Trophoblast cell (in vitro differentiated cells and primary cell): ENCODE measurements around the gene OGG1.

ENCODE experiments used
- DNase-seq, 2 donors: peaks; one replicate each; pipeline ENCODE4 v3.0.0-alpha.2; 2016
- H2AFZ ChIP-seq: 2 replicates; pipeline ENCODE4 v1.6.1; 2013; ENCODE audit warnings: low read length, moderate library complexity, mild to moderate bottlenecking; ENCODE audit not compliant: insufficient read depth, poor library complexity
- H2AK5ac ChIP-seq: 2 replicates; pipeline ENCODE4 v1.6.1; 2013; ENCODE audit warnings: mild to moderate bottlenecking, low read length
- H2BK120ac ChIP-seq: 2 replicates; pipeline ENCODE4 v1.6.1; 2013; ENCODE audit warnings: low read length, mild to moderate bottlenecking, moderate library complexity; ENCODE audit not compliant: insufficient read depth, poor library complexity
- H2BK12ac ChIP-seq: 2 replicates; pipeline ENCODE4 v1.6.1; 2013; ENCODE audit warnings: mild to moderate bottlenecking, low read length, moderate library complexity
- H2BK5ac ChIP-seq: 2 replicates; pipeline ENCODE4 v1.6.1; 2013; ENCODE audit warnings: low read length, low read depth, moderate library complexity, mild to moderate bottlenecking; ENCODE audit not compliant: poor library complexity
- H3K14ac ChIP-seq: 2 replicates; pipeline ENCODE4 v1.6.1; 2013; ENCODE audit warnings: mild to moderate bottlenecking, low read length
- H3K18ac ChIP-seq: 2 replicates; pipeline ENCODE4 v1.6.1; 2013; ENCODE audit warnings: mild to moderate bottlenecking, low read length
- H3K23ac ChIP-seq: 2 replicates; pipeline ENCODE4 v1.6.1; 2013; ENCODE audit warnings: low read length
- H3K27ac ChIP-seq: 2 replicates; pipeline ENCODE4 v1.5.1; 2013; ENCODE audit warnings: low read depth, mild to moderate bottlenecking, inconsistent platforms, low read length, moderate library complexity
- H3K27me3 ChIP-seq: 2 replicates; pipeline ENCODE4 v1.6.1; 2013; ENCODE audit warnings: inconsistent platforms, mild to moderate bottlenecking, low read length, moderate library complexity; ENCODE audit not compliant: insufficient read depth
- H3K36me3 ChIP-seq, 2 experiments: 1 replicate in 1 of 2; 2 replicates in 1 of 2; pipeline ENCODE4 v1.6.1; 2013; ENCODE audit warnings: low read length in 2 of 2, mild to moderate bottlenecking in 2 of 2, moderate library complexity in 1 of 2; ENCODE audit not compliant: insufficient read depth in 2 of 2, control insufficient read depth in 1 of 2
- H3K4ac ChIP-seq: 2 replicates; pipeline ENCODE4 v1.6.1; 2013; ENCODE audit warnings: low read depth, mild to moderate bottlenecking, low read length, moderate library complexity
- H3K4me1 ChIP-seq, 2 experiments: 1 replicate in 1 of 2; 2 replicates in 1 of 2; pipeline ENCODE4 v1.6.1; 2013; ENCODE audit warnings: low read length in 2 of 2, mild to moderate bottlenecking in 2 of 2, moderate library complexity in 1 of 2; ENCODE audit not compliant: insufficient read depth in 2 of 2, control insufficient read depth in 1 of 2
- H3K4me2 ChIP-seq: 2 replicates; pipeline ENCODE4 v1.6.1; 2013; ENCODE audit warnings: inconsistent platforms, mild to moderate bottlenecking, low read length, moderate library complexity
- H3K4me3 ChIP-seq: 2 replicates; pipeline ENCODE4 v1.5.1; 2013; ENCODE audit warnings: mild to moderate bottlenecking, low read depth, low read length, inconsistent platforms
- H3K79me1 ChIP-seq: one replicate; pipeline ENCODE4 v1.6.1; 2013; ENCODE audit warnings: low read length
- H3K79me2 ChIP-seq: 2 replicates; pipeline ENCODE4 v1.6.1; 2013; ENCODE audit warnings: low read length, mild to moderate bottlenecking; ENCODE audit not compliant: control insufficient read depth, insufficient read depth, poor library complexity
- H3K9ac ChIP-seq: 2 replicates; pipeline ENCODE4 v1.6.1; 2013; ENCODE audit warnings: mild to moderate bottlenecking, low read length
- H3K9me3 ChIP-seq: 2 replicates; pipeline ENCODE4 v1.6.1; 2013; ENCODE audit warnings: low read depth, mild to moderate bottlenecking, control low read depth, inconsistent platforms, low read length; ENCODE audit not compliant: insufficient read depth
- H4K12ac ChIP-seq: 2 replicates; pipeline ENCODE4 v1.6.1; 2013; ENCODE audit warnings: low read depth, mild to moderate bottlenecking, low read length, moderate library complexity
- H4K8ac ChIP-seq: 2 replicates; pipeline ENCODE4 v1.6.1; 2013; ENCODE audit warnings: low read depth, mild to moderate bottlenecking, low read length, moderate library complexity
- H4K91ac ChIP-seq: one replicate; pipeline ENCODE4 v1.6.1; 2013; ENCODE audit warnings: low read depth, mild to moderate bottlenecking, low read length, moderate library complexity
- WGBS: extraction: QIAGEN DNeasy Blood & Tissue Kit; methylation state at CpG from one replicate; pipeline ENCODE4 v1.1.7; 2013; ENCODE audit warnings: missing lambda C conversion rate; ENCODE audit not compliant: insufficient read length, insufficient coverage; ENCODE audit errors: extremely low coverage; 5-methylcytosine and 5-hydroxymethylcytosine counted together

OGG1 gene

DNA sequence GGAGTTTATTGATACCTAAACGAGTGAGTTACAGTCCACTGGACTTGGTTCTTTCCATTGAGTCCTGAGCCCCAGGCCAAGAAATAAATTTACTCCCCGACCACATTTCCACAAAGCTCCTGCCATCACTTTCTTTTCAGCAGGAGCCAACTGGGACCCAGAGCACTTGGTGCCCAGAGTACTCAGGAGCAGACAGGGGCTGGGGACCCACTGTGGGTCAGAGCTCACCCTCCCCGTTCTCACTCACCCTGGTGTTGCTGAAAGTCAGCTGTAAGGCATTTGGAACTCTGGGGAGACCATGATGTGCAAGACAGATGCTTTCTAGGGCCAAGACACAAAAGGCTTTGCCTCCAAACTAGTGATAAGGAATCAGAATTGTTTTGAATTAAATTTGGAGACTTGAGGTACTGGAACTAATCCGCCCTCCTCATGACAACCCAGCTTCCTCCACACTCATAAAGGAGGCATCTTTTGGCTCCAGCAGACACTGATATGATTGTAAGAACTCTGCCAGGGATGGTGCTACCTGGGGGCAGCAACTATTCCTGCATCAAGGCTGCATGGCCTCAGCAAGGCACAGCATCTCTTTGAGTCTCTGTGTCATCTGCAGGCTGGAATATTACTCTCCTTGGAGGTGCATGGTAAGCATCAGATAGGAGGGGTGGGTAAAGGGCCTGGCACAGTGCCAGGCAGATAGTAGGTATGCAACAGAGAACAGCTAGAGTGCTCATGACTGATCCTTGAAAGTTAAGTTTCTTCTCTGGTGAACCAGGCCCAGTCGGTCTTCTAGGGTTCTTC, 27.3 kb downstream of the OGG1 start:
- Histone ChIP-seq H2BK5ac (no peak overlapping the region), H2AFZ (no peak overlapping the region), H2BK12ac (no peak overlapping the region), H3K79me2 (no peaks in the 10 kb centered on the region), H3K23ac (no peak overlapping the region), H3K27ac (no peak overlapping the region), H3K4me2 (no peak overlapping the region), H3K36me3 (peaks cover 15 to 20% of the 10 kb centered on the region in 2 experiments), H4K12ac (no peak overlapping the region), H3K14ac (no peak overlapping the region), H3K4me1 (no peaks in the 10 kb centered on the region), H2AK5ac (no peak overlapping the region), H2BK120ac (no peak overlapping the region), H4K91ac (no peak overlapping the region), H3K4ac (no peak overlapping the region), H3K18ac (no peak overlapping the region), H3K9me3 (no peaks in the 10 kb centered on the region), H3K9ac (no peak overlapping the region), H4K8ac (no peak overlapping the region), H3K79me1 (no peaks in the 10 kb centered on the region), H3K4me3 (no peak overlapping the region), H3K27me3 (no peaks in the 10 kb centered on the region)
- 100% methylated on average over 1 of the region's 5 CpGs for WGBS
- no peak for DNase-seq

DNA sequence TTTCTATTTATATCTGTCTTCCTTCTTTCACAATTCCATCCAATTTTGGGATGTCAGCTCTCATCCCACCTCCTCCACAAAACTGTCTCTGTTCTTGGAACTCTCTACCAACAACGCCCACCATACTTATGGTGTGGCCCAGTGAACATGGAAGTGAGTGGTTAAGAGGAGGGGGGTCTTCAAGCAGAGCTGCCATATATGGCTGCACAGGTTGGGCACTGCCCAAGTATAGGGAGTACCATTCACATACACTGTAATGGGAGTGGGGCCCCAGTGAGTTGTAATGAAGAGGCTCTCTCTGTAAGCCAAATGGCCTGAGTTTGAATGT, 27.9 kb downstream of the OGG1 start:
- no peak overlapping the region for H3K4ac ChIP-seq
- WGBS: no CpG with 5 or more reads among the region's 1 CpG
- peaks cover 15 to 25% of the 10 kb centered on the region in 2 experiments for H3K36me3 ChIP-seq
- H2AK5ac ChIP-seq: no peak overlapping the region
- H3K27me3 ChIP-seq: no peaks in the 10 kb centered on the region
- no peak overlapping the region for H3K9ac ChIP-seq
- H3K9me3 ChIP-seq: no peaks in the 10 kb centered on the region
- H3K4me1 ChIP-seq: no peaks in the 10 kb centered on the region
- H3K4me3 ChIP-seq: no peak overlapping the region
- no peak overlapping the region for H2BK12ac ChIP-seq
- no peak overlapping the region for H4K91ac ChIP-seq
- no peak overlapping the region for H3K27ac ChIP-seq
- no peak overlapping the region for H2AFZ ChIP-seq
- no peak overlapping the region for H4K8ac ChIP-seq
- no peak overlapping the region for H3K14ac ChIP-seq
- DNase-seq: no peak
- no peak overlapping the region for H2BK120ac ChIP-seq
- H3K79me2 ChIP-seq: no peaks in the 10 kb centered on the region
- H3K4me2 ChIP-seq: no peak overlapping the region
- no peak overlapping the region for H2BK5ac ChIP-seq
- no peaks in the 10 kb centered on the region for H3K79me1 ChIP-seq
- H4K12ac ChIP-seq: no peak overlapping the region
- no peak overlapping the region for H3K23ac ChIP-seq
- H3K18ac ChIP-seq: no peak overlapping the region

DNA sequence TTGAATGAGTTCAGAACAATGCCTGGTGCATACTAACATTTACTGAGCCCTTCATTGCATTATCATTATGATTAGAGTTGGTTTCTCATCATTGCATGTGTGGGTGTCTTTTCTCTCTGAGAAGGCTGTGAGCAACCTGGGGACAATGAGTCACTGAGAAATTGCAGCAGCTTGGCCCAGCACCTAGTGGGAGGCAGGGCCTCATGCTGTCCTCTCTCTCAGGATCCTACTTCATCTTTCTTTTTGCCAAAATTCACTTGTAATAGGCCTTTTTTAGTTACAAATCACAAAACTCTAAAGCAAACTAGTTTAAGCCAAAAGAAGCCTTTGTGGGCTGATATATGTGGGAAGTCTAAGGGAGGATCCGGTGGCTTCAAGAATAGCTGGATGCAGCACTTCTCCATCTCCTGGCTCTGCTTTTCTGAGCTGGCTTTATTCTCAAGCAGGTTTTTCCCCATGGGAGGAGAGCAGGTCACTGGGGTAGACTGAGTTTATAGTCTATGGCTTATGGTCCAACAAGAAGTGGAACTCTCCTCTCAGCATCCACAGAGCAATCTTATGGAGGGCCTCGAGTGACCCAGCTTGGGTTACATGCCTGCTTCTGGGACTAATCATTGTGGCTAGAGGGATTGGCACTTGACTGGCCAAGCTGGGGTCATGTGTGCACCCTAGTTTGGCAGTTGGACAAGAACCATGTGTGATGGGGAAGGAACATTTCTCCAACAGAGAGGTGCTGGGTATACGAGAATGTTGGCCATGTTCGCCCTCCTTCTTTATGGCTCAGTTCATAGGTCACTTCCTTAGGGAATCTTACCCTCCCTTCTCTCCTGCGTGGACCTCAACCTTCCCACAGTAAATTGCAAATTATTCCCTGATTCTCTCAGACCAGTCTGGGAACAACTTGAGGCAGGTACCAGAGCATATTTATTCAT, 28.7 kb downstream of the OGG1 start:
- no peak overlapping the region for H2AK5ac ChIP-seq
- DNase-seq: no peak
- no peak overlapping the region for H3K4me3 ChIP-seq
- H3K9ac ChIP-seq: no peak overlapping the region
- no peaks in the 10 kb centered on the region for H3K79me1 ChIP-seq
- no peak overlapping the region for H2AFZ ChIP-seq
- no peak overlapping the region for H4K12ac ChIP-seq
- H3K27ac ChIP-seq: no peak overlapping the region
- H2BK120ac ChIP-seq: no peak overlapping the region
- H3K23ac ChIP-seq: no peak overlapping the region
- H3K14ac ChIP-seq: no peak overlapping the region
- WGBS: no CpG with 5 or more reads among the region's 5 CpGs
- H3K4ac ChIP-seq: no peak overlapping the region
- H2BK5ac ChIP-seq: no peak overlapping the region
- no peak overlapping the region for H3K18ac ChIP-seq
- H4K8ac ChIP-seq: no peak overlapping the region
- H2BK12ac ChIP-seq: no peak overlapping the region
- H3K9me3 ChIP-seq: no peaks in the 10 kb centered on the region
- H3K27me3 ChIP-seq: no peaks in the 10 kb centered on the region
- peaks cover 15 to 27% of the 10 kb centered on the region in 2 experiments for H3K36me3 ChIP-seq
- no peak overlapping the region for H3K4me2 ChIP-seq
- no peak overlapping the region for H4K91ac ChIP-seq
- H3K4me1 ChIP-seq: no peaks in the 10 kb centered on the region
- no peaks in the 10 kb centered on the region for H3K79me2 ChIP-seq

DNA sequence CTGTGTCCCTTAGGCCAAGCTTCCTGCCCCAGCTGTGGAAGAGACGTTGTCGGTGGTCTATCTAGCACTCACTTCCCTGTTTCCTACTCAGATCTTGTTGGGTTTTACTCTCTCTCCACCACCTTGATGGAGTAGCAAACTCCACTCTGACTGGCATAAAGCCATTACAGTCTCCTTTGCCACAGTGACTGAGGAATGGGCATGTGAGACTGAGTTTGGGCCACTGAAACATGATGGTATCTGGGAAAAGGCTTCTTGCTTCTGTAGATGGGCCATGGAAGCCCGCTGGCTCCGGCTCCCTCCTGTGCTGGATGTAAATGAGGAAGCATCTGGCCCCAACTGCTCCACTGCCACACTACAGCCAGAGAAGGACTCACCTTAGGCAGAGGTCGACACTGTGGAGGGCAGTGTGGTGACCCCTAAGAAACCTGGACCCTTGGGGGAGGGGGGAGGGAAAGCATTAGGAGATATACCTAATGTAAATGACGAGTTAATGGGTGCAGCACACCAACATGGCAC, 29.4 kb downstream of the OGG1 start:
- WGBS: no CpG with 5 or more reads among the region's 6 CpGs
- Histone ChIP-seq H3K9me3 (no peaks in the 10 kb centered on the region), H3K4me1 (no peaks in the 10 kb centered on the region), H2BK12ac (no peak overlapping the region), H3K4ac (no peak overlapping the region), H4K8ac (no peak overlapping the region), H4K91ac (no peak overlapping the region), H2BK5ac (no peak overlapping the region), H3K79me2 (no peaks in the 10 kb centered on the region), H2BK120ac (no peak overlapping the region), H3K4me3 (no peak overlapping the region), H3K79me1 (no peaks in the 10 kb centered on the region), H3K14ac (no peak overlapping the region), H3K27ac (no peak overlapping the region), H2AFZ (no peak overlapping the region), H3K23ac (no peak overlapping the region), H3K4me2 (no peak overlapping the region), H3K36me3 (peaks cover 21 to 33% of the 10 kb centered on the region in 2 experiments), H3K18ac (no peak overlapping the region), H4K12ac (no peak overlapping the region), H3K27me3 (no peaks in the 10 kb centered on the region), H3K9ac (no peak overlapping the region), H2AK5ac (no peak overlapping the region)
- DNase-seq: no peak
